SU-DHL-6 (cell line): ENCODE results near the gene PYGB.

Experiments used
- EZH2phosphoT487 ChIP-seq: fragments of 200-600 bp; sonication (generic), shearing (Covaris generic); conservative IDR thresholded peaks from 2 replicates; pipeline ENCODE4 v1.6.1; 2018; ENCODE audit warnings: mild to moderate bottlenecking, antibody characterized with exemption, low read length, moderate library complexity, mixed read lengths
- TF ChIP-seq, protein P1 (sequence below): fragments of 200-600 bp; sonication (generic); IDR thresholded peaks from one replicate; pipeline ENCODE4 v1.5.1; 2017; ENCODE audit warnings: antibody characterized with exemption, mild to moderate bottlenecking, low read length, moderate library complexity; ENCODE audit not compliant: insufficient read depth, poor library complexity, severe bottlenecking

DNA sequence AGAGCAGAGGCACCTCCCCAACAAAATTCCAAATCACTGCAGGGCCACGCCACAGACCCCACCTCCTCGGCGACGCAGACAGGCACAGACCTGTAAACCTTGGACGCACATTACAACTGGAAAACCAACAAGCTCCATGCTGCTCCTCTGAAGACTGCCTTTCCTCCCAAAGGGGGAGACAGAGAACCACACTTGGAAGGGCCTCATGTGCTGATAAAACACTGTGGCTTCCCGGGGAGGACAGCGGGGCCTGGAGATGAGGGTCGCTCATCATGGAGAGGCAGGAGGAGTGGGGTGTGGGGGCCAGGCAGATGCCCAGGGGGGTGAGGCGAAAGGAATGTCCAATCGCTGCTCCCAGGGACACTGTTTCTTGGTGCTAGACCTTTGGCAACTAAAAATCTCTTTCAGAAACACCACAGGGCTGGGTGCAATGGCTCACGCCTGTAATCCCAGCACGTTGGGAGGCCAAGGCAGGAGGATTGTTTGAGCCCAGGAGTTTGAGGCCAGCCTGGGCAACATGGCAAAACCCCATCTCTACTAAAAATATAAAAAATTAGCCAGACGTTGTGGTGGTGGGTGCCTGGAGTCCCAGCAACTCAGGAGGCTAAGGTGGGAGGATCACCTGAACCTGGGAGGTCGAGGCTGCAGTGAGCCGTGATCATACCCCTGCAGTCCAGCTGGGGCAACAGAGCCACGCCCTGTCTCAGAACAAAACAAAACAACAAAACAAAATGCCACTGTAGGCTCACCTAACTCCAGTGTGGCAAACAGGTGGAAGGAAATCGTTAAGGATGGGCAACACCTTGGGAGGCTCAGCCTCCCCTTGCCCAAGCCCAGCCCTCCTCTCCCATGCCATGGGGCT, 88.9 kb downstream of the PYGB start:
- TF ChIP-seq, protein P1, sequence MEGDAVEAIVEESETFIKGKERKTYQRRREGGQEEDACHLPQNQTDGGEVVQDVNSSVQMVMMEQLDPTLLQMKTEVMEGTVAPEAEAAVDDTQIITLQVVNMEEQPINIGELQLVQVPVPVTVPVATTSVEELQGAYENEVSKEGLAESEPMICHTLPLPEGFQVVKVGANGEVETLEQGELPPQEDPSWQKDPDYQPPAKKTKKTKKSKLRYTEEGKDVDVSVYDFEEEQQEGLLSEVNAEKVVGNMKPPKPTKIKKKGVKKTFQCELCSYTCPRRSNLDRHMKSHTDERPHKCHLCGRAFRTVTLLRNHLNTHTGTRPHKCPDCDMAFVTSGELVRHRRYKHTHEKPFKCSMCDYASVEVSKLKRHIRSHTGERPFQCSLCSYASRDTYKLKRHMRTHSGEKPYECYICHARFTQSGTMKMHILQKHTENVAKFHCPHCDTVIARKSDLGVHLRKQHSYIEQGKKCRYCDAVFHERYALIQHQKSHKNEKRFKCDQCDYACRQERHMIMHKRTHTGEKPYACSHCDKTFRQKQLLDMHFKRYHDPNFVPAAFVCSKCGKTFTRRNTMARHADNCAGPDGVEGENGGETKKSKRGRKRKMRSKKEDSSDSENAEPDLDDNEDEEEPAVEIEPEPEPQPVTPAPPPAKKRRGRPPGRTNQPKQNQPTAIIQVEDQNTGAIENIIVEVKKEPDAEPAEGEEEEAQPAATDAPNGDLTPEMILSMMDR = no peak
- no peak for TF ChIP-seq EZH2phosphoT487
